HepG2 (cell line): ENCODE data around the gene FBXW8. TPM values are rescaled to one million over a fixed set of nuclear protein-coding genes. Genes with fewer than 3 reads are reported as not detected.

Experiments used
- ATAC-seq: fragments of 200-7000 bp; cut with Tn5 transposase; 3 replicates; pipeline ENCODE4 v1.9.1; 2020; ENCODE audit warnings: mild to moderate bottlenecking, moderate library complexity
- BruUV-seq: library from RNA; stranded (reverse); fragments of 400-500 nt; replicated peaks from 2 replicates; lab custom pipeline; 2021; lab: Mats Ljungman, UMichigan
- CTCF ChIA-PET: fragments of 300-600 bp; formaldehyde crosslinking; extraction: SDS; loops from one replicate; lab custom pipeline; 2021; ENCODE audit warnings: low total read pairs, inconsistent platforms, low intra/inter-chr PET ratio; lab: Yijun Ruan, JAX
- POLR2A ChIA-PET: fragments of 350-600 bp; sonication (Branson Sonifier 250); formaldehyde crosslinking; loops from one replicate; lab custom pipeline; 2020; ENCODE audit warnings: antibody characterized with exemption, inconsistent platforms; lab: Yijun Ruan, JAX
- DNase-seq: peaks from one replicate; pipeline ENCODE4 v3.0.0-alpha.2; 2015; ENCODE audit warnings: low spot score
- FAIRE-seq: peaks from 3 replicates; lab custom pipeline; 2011; peaks lifted over from hg19 to GRCh38; lab: Jason Lieb, UNC
- H2AFZ ChIP-seq: one replicate; pipeline ENCODE4 v1.6.1; 2011; ENCODE audit warnings: low read length, inconsistent platforms
- H3K27ac ChIP-seq: fragments of 300-600 bp; 3 replicates; pipeline ENCODE4 v1.8.0; 2011; ENCODE audit warnings: mixed run types, mild to moderate bottlenecking, mixed read lengths, low read length, inconsistent platforms; ENCODE audit not compliant: insufficient read depth; ENCODE audit errors: extremely low read length
- H3K27me3 ChIP-seq, 2 experiments: fragments of 200-600 bp in 1 of 2; 2 replicates in 1 of 2; 3 replicates in 1 of 2; pipeline versions ENCODE4 v1.6.0 to v1.8.0; 2011; ENCODE audit warnings: low read length in 2 of 2, mild to moderate bottlenecking in 2 of 2, moderate library complexity in 2 of 2, inconsistent platforms in 1 of 2; ENCODE audit not compliant: insufficient read depth in 2 of 2, control insufficient read depth in 1 of 2
- H3K36me3 ChIP-seq, 2 experiments: fragments of 200-600 bp in 1 of 2; replicated peaks in 1 of 2; 2 replicates in 1 of 2; 3 replicates in 1 of 2; pipeline versions ENCODE4 v1.5.1 to v1.8.0; 2011; ENCODE audit warnings: low read length in 2 of 2, inconsistent platforms in 1 of 2; ENCODE audit not compliant: insufficient read depth in 2 of 2, control insufficient read depth in 1 of 2
- H3K4me1 ChIP-seq: 2 replicates; pipeline ENCODE4 v1.5.1; 2012; ENCODE audit warnings: low read length, inconsistent platforms; ENCODE audit not compliant: insufficient read depth
- H3K4me2 ChIP-seq: 2 replicates; pipeline ENCODE4 v1.6.0; 2011; ENCODE audit warnings: low read depth, low read length, inconsistent platforms
- H3K4me3 ChIP-seq, 3 experiments: fragments of 200-600 bp in 1 of 3; sonication (generic), shearing (Covaris generic) in 1 of 3; replicated peaks in 1 of 3; 2 replicates each; pipeline ENCODE4 v1.5.1; 2011 to 2016; ENCODE audit warnings: low read length in 3 of 3, inconsistent platforms in 2 of 3, low read depth in 2 of 3, mild to moderate bottlenecking in 2 of 3, control low read depth in 1 of 3, mixed read lengths in 1 of 3; ENCODE audit not compliant: insufficient read depth in 1 of 3
- H3K79me2 ChIP-seq: one replicate; pipeline ENCODE4 v1.6.1; 2011; ENCODE audit warnings: low read length, inconsistent platforms; ENCODE audit not compliant: insufficient read depth
- H3K9ac ChIP-seq: 2 replicates; pipeline ENCODE4 v1.6.0; 2011; ENCODE audit warnings: mild to moderate bottlenecking, low read depth, low read length, inconsistent platforms; ENCODE audit not compliant: insufficient read depth
- H3K9me3 ChIP-seq: 2 replicates; pipeline ENCODE4 v1.5.1; 2012; ENCODE audit warnings: mild to moderate bottlenecking, low read length
- H4K20me1 ChIP-seq: 2 replicates; pipeline ENCODE4 v1.6.0; 2011; ENCODE audit warnings: inconsistent platforms, mild to moderate bottlenecking, low read length, moderate library complexity; ENCODE audit not compliant: insufficient read depth
- BCLAF1 ChIP-seq: fragments of 450-650 bp; IDR thresholded peaks from 2 replicates; pipeline ENCODE4 v1.6.1; 2017; ENCODE audit warnings: mild to moderate bottlenecking
- CCDC6 ChIP-seq: sonication (generic); formaldehyde crosslinking; IDR thresholded peaks from 2 replicates; pipeline ENCODE4 v1.8.1; 2022; ENCODE audit warnings: mild to moderate bottlenecking, missing genetic modification reagents, moderate library complexity
- GATAD2A ChIP-seq: IDR thresholded peaks from 2 replicates; pipeline ENCODE4 v1.6.1; 2016
- GTF3A ChIP-seq: sonication (generic); formaldehyde crosslinking; conservative IDR thresholded peaks from 2 replicates; pipeline ENCODE4 v1.4.0; 2020; ENCODE audit warnings: mild to moderate bottlenecking, missing genetic modification reagents
- HNF4A ChIP-seq: sonication (generic); formaldehyde crosslinking; IDR thresholded peaks from 2 replicates; pipeline ENCODE4 v1.4.0; 2020; ENCODE audit warnings: missing genetic modification reagents
- KDM2A ChIP-seq: sonication (generic); formaldehyde crosslinking; IDR thresholded peaks from 2 replicates; pipeline ENCODE4 v1.4.0; 2020; ENCODE audit warnings: low read depth, missing genetic modification reagents, borderline replicate concordance
- KLF11 ChIP-seq: IDR thresholded peaks from 2 replicates; pipeline ENCODE4 v1.6.1; 2016; ENCODE audit warnings: missing compliant biosample characterization
- LBX2 ChIP-seq: sonication (generic); formaldehyde crosslinking; IDR thresholded peaks from 2 replicates; pipeline ENCODE4 v1.5.0; 2020; ENCODE audit warnings: missing genetic modification reagents, mild to moderate bottlenecking, borderline replicate concordance
- RBM22 ChIP-seq: fragments of 200-400 bp; formaldehyde crosslinking; optimal IDR thresholded peaks from 2 replicates; pipeline ENCODE3; 2017; ENCODE audit warnings: mild to moderate bottlenecking, low read length, moderate library complexity
- ZBTB2 ChIP-seq: sonication (generic); formaldehyde crosslinking; IDR thresholded peaks from 2 replicates; pipeline ENCODE4 v1.8.0; 2022; ENCODE audit warnings: low read depth, missing genetic modification reagents
- ZNF362 ChIP-seq: sonication (generic); formaldehyde crosslinking; IDR thresholded peaks from 2 replicates; pipeline ENCODE4 v1.4.0; 2020; ENCODE audit warnings: missing genetic modification reagents, mild to moderate bottlenecking, borderline replicate concordance
- ZNF569 ChIP-seq: sonication (generic); formaldehyde crosslinking; IDR thresholded peaks from 2 replicates; pipeline ENCODE4 v1.5.0; 2020; ENCODE audit warnings: mild to moderate bottlenecking, missing genetic modification reagents, moderate library complexity, borderline replicate concordance
- ZNF678 ChIP-seq: sonication (generic); formaldehyde crosslinking; IDR thresholded peaks from 2 replicates; pipeline ENCODE4 v1.4.0; 2020; ENCODE audit warnings: mild to moderate bottlenecking, missing genetic modification reagents
- ZNF770 ChIP-seq: sonication (generic); formaldehyde crosslinking; IDR thresholded peaks from 2 replicates; pipeline ENCODE4 v1.5.0; 2020; ENCODE audit warnings: mild to moderate bottlenecking, missing genetic modification reagents
- WGBS: methylation state at CpG from one replicate; pipeline ENCODE4 v1.1.6; 2017; ENCODE audit warnings: low lambda C conversion rate; 5-methylcytosine and 5-hydroxymethylcytosine counted together
- in situ Hi-C: cut with HindIII; loops from 2 replicates; pipeline ENCODE4 v1.10.0; 2017; ENCODE audit warnings: low pct_unique_long_range_greater_than_20kb; ENCODE audit not compliant: extremely low pct_ligation_motif_present
- intact Hi-C: fragments of 100-400 bp; cut with micrococcal nuclease; formaldehyde crosslinking; loops from one replicate; pipeline ENCODE4 v1.10.0; 2022; ENCODE audit not compliant: unreplicated experiment
- polyA plus RNA-seq, 8 experiments: library from polyadenylated mRNA; depleted of rRNA in 3 of 8; stranded (reverse) in 7 of 8; unstranded in 1 of 8; fragments of >200 nt; fragmentation: Illumina TruSeq in 4 of 8; extraction: Trizol in 4 of 8; gene quantifications; 2 replicates each; pipeline versions ENCODE4 v1.2.1 to v1.2.3, GENCODE V29; 2011 to 2016; ENCODE audit warnings: low read depth in 4 of 8, missing spikeins in 1 of 8, mixed read lengths in 1 of 8; ENCODE audit not compliant: insufficient read depth in 1 of 8
- total RNA-seq, 5 experiments: library from RNA; depleted of rRNA; stranded (reverse); fragments of >200 nt; fragmentation: Illumina TruSeq; extraction: Trizol; gene quantifications; 2 replicates each; pipeline ENCODE4 v1.2.3, GENCODE V29; 2016; ENCODE audit warnings: low read depth in 1 of 5

The FBXW8 gene
- total and polyA plus RNA-seq, 2 of the 13 experiments (the other 11 are each of a cell fraction or from before 2014, with no cell fraction given) = 5.1 to 5.9 TPM

GRCh38 chr12:117058442-117059072 is 147.8 kb downstream of the FBXW8 start:
- WGBS = 74% methylated on average over 3 of the region's 3 CpGs
- in situ Hi-C loops = no loop called here

More at GRCh38 chr12:117058442-117059072, 147.8 kb downstream of the FBXW8 start:
- FAIRE-seq (no peak), ATAC-seq (peak; percentile 76), DNase-seq (peak; percentile 52)
- BruUV-seq = no TSS peak
- Histone ChIP-seq H3K27me3 (no peaks in the 10 kb centered on the region), H4K20me1 (peaks cover 7% of the 10 kb centered on the region; the same call in 1 of the 2 replicates), H3K36me3 (peaks cover 27 to 79% of the 10 kb centered on the region in 2 experiments), H3K79me2 (peaks cover 6% of the 10 kb centered on the region), H3K9me3 (no peaks in the 10 kb centered on the region), H3K4me1 (peaks cover 26% of the 10 kb centered on the region), H3K9ac (no peak overlapping the region), H2AFZ (no peak overlapping the region), H3K4me3 (no peak overlapping the region), H3K27ac (peak overlapping the region; percentile 42), H3K4me2 (no peak overlapping the region)
- TF ChIP-seq ZBTB2 (CRISPR knock-in tag) (no peak), ZNF770 (CRISPR knock-in tag) (peak; percentile 89), KLF11 (CRISPR knock-in tag) (no peak), HNF4A (CRISPR knock-in tag) (peak; percentile 33; the same call in 1 of the 2 replicates), ZNF569 (CRISPR knock-in tag) (no peak), GTF3A (no peak), BCLAF1 (no peak), LBX2 (no peak), KDM2A (CRISPR knock-in tag) (no peak), ZNF362 (CRISPR knock-in tag) (peak; percentile 82), GATAD2A (CRISPR knock-in tag) (0 out of 2 replicates have a peak, but pooled peaks have one; percentile 13), ZNF678 (CRISPR knock-in tag) (no peak), RBM22 (peak; percentile 77), CCDC6 (CRISPR knock-in tag) (no peak)
- intact Hi-C loops = no loop called here
- POLR2A ChIA-PET = interaction anchor here (0.6 to 1.1 kb wide), 3 partner anchors 11 to 16 kb away, joined by 3 to 4 read pairs (median 4); no protein-coding TSS in a partner anchor
- CTCF ChIA-PET = no interaction called here
